HepG2 (cell line): ENCODE results near the gene BPIFB2.

Experiments used
- CTCF ChIP-seq: sonication (generic); formaldehyde crosslinking; IDR thresholded peaks from 2 replicates; pipeline ENCODE4 v1.5.0; 2020; ENCODE audit warnings: mild to moderate bottlenecking, missing genetic modification reagents, moderate library complexity
- EP300 ChIP-seq, 3 experiments: sonication (generic) in 1 of 3; formaldehyde crosslinking in 1 of 3; IDR thresholded peaks; 2 replicates each; pipeline versions ENCODE4 v1.5.1 to v1.6.1; 2011 to 2020; ENCODE audit warnings: low read depth in 2 of 3, low read length in 2 of 3, borderline replicate concordance in 1 of 3, improper control_type of control experiment in 1 of 3, mild to moderate bottlenecking in 1 of 3, missing genetic modification reagents in 1 of 3, moderate library complexity in 1 of 3
- EZH2 ChIP-seq: conservative IDR thresholded peaks from 2 replicates; pipeline ENCODE4 v1.6.1; 2012; ENCODE audit warnings: mild to moderate bottlenecking, low read depth, low read length, moderate library complexity
- IRF1 ChIP-seq: sonication (generic); formaldehyde crosslinking; IDR thresholded peaks from 2 replicates; pipeline ENCODE4 v1.4.0; 2020; ENCODE audit warnings: low read depth, mild to moderate bottlenecking, missing genetic modification reagents
- ISX ChIP-seq: sonication (generic); formaldehyde crosslinking; conservative IDR thresholded peaks from 2 replicates; pipeline ENCODE4 v1.5.0; 2020; ENCODE audit warnings: missing genetic modification reagents
- MYC ChIP-seq: sonication (generic); formaldehyde crosslinking; IDR thresholded peaks from 2 replicates; pipeline ENCODE4 v1.9.0; 2021; ENCODE audit warnings: missing genetic modification reagents, borderline replicate concordance
- RNF219 ChIP-seq: sonication (generic); formaldehyde crosslinking; IDR thresholded peaks from 2 replicates; pipeline ENCODE4 v1.5.0; 2020; ENCODE audit warnings: mild to moderate bottlenecking, missing genetic modification reagents
- SRY ChIP-seq: sonication (generic); formaldehyde crosslinking; IDR thresholded peaks from 2 replicates; pipeline ENCODE4 v1.8.0; 2022; ENCODE audit warnings: mild to moderate bottlenecking, missing genetic modification reagents
- TCF12 ChIP-seq, 2 experiments: fragments of 450-650 bp in 1 of 2; sonication (generic) in 1 of 2; formaldehyde crosslinking in 1 of 2; IDR thresholded peaks; 2 replicates each; pipeline versions ENCODE4 v1.6.1 to v1.8.0; 2017 to 2022; ENCODE audit warnings: antibody characterized with exemption in 1 of 2, mild to moderate bottlenecking in 1 of 2, missing genetic modification reagents in 1 of 2, moderate library complexity in 1 of 2
- U2AF2 ChIP-seq: fragments of 200-400 bp; formaldehyde crosslinking; IDR thresholded peaks from 2 replicates; pipeline ENCODE4 v1.6.1; 2017; ENCODE audit warnings: low read depth, mild to moderate bottlenecking, low read length
- ZNF143 ChIP-seq: sonication (generic); formaldehyde crosslinking; IDR thresholded peaks from 2 replicates; pipeline ENCODE4 v1.4.0; 2020; ENCODE audit warnings: missing genetic modification reagents
- ZNF17 ChIP-seq: sonication (generic); formaldehyde crosslinking; IDR thresholded peaks from 2 replicates; pipeline ENCODE4 v1.5.0; 2020; ENCODE audit warnings: mild to moderate bottlenecking, missing genetic modification reagents
- ZNF230 ChIP-seq: sonication (generic); formaldehyde crosslinking; IDR thresholded peaks from 2 replicates; pipeline ENCODE4 v1.4.0; 2020; ENCODE audit warnings: mild to moderate bottlenecking, missing genetic modification reagents
- ZNF24 ChIP-seq: fragments of 450-650 bp; IDR thresholded peaks from 2 replicates; pipeline ENCODE4 v1.6.1; 2017; ENCODE audit warnings: antibody characterized with exemption, mild to moderate bottlenecking

- TF ChIP-seq ISX (CRISPR knock-in tag) (no peak), CTCF (CRISPR knock-in tag) (no peak), EP300 (IDR thresholded peaks at IDR 0.05; ENCODE audit: low read depth in 2 of 2, low read length in 2 of 2) (no peak), EP300 (CRISPR knock-in tag; IDR thresholded peaks at IDR 0.05; ENCODE audit: borderline replicate concordance) (no peak), EZH2 (no peak), ZNF24 (no peak), RNF219 (no peak), MYC (no peak), ZNF143 (CRISPR knock-in tag) (no peak), ZNF17 (CRISPR knock-in tag) (no peak), TCF12 (IDR thresholded peaks at IDR 0.05) (no peak), TCF12 (CRISPR knock-in tag; IDR thresholded peaks at IDR 0.05) (no peak), SRY (CRISPR knock-in tag) (no peak), IRF1 (CRISPR knock-in tag) (no peak), U2AF2 (no peak), ZNF230 (CRISPR knock-in tag) (no peak)
Measured at GRCh38 chr20:32991383-32991782, 16.1 kb upstream of the BPIFB2 start.
